ENCODE results near the gene CHMP4A.

GRCh38 chr14:24172261-24172860, 40.9 kb downstream of the CHMP4A start:
- no peak for TF ChIP-seq FOXP1 (CRISPR knock-in tag; IDR thresholded peaks at IDR 0.05; ENCODE audit: borderline replicate concordance)
- no peak for TF ChIP-seq NFE2L1 (CRISPR knock-in tag; IDR thresholded peaks at IDR 0.05)
- no peak for TF ChIP-seq CTCF (IDR thresholded peaks at IDR 0.05)
- no peak for TF ChIP-seq PREB (CRISPR knock-in tag; IDR thresholded peaks at IDR 0.05; ENCODE audit: borderline replicate concordance)
- TF ChIP-seq AFF4 (CRISPR knock-in tag; IDR thresholded peaks at IDR 0.05; ENCODE audit: borderline replicate concordance): no peak
